CD4-positive, alpha-beta T cell treated with Interferon gamma for 1 hour (primary cell): ENCODE measurements around the gene AP5Z1.

Experiments used
- DNase-seq: peaks from one replicate; pipeline ENCODE4 v3.0.0-alpha.2; 2020

Gene AP5Z1

DNA sequence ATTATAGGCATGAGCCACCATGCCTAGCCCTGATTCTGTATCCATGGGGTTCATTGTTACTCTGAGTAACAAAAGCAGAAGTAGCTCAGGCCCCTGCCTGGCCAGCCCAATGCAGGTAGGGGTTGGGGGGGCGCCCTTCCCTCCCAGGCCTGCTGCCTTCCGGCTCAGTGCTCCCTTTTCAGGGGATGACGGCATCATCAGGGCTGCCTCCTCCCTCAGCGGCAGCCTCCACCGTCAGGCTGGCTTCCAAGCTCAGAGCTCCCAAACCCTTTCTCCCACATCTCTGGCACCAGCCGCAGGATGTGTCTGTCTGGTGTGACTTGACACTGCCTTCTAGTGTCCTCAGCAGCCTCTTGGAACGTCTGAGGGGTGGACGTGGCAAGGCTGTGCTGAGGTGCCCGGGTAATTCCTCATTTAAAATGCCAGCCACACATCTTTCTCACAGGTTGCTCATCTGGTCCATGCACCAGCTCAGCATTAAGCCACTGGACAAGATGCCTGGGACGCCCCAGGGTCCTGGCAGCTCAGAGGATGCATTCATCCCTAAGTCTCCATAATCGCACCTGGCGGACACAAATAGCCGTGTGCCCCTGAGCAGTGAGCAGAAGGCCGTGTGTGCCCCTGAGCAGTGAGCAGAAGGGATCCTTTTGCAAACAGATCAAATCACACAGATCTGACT is 48.2 kb downstream of the AP5Z1 start:
- DNase-seq, result no peak

DNA sequence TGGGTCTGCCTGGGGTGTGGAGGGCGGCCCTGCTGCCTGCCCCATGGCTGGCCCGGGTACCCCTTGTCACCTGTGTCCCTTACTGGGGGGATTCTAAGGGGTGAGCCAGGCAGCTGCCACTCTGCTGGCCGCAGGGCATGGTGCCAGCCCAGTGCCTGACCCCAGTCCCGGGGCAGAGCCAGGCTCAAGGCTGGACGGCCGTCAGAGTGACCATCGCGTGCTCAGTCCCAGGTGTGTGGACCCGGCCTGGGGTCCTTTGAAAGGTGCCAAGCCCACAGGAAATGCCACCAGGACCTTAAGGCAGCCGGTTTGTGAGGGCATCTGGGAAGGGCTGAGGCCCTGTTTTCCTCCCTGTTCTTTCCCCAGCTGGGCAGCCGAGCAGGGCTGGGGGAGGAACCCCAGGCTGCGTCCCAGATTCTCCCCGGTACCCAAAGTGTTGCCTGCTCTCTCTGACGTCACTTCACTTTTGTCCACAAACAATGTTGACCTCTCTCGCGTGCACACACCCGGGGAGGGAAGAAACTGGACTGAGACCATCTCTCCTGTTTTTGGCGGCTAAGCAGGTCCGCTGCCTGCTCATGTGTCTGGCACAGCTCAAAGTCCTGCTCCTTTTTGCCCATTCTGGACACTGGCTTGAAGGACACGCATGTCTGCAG is 48.8 kb downstream of the AP5Z1 start:
- DNase-seq, result no peak

DNA sequence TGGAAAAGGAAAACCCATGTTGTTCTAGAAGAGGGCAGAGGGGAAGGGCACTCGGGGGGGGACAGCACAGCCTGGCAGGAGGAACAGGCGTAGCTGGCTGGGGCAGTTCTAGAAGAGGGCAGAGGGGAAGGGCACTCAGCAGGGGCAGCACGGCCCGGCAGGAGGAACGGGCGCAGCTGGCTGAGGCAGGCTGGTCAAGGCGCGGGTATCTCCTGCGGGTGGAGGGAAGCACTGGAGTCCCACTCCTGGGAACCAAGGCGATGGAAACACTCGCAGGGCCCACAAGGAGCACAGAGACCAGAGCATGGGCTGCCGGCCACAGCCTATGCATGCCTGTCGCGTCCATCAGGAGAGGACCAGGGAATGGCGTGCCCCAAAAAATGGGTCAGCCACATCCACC is 49.7 kb downstream of the AP5Z1 start:
- DNase-seq, result no peak

DNA sequence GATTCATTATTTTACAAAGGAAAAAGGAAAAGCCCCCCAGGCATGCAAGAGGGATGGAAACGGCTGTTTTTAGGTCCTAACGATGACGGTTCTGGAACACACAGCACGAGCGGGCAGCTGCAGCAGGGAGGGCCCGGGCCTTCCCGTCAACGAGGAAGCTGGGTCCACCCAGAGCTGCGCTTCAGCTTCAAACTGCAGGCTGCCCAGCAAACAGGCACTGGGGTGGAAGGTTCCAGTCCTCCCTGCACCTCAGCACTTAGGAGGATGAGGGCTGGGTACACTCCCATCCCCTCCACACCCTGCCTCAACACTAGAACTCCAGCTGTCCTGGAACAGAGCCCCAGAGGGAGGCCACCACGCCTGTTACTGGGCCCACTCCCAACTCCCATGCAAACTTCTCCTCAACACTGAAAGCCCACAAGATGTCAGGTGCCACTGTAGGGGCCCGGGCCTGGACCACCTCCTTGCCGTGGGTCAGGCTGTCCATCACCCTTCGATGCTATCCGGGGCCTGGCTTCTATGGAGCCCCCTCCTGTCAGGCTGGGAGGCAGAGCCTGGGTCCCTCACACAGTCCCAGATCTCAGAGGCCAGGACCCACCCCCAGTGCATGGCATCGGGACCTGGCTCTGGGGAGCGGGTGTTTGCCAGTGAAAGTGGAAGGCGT is 53.4 kb downstream of the AP5Z1 start:
- DNase-seq, result no peak

DNA sequence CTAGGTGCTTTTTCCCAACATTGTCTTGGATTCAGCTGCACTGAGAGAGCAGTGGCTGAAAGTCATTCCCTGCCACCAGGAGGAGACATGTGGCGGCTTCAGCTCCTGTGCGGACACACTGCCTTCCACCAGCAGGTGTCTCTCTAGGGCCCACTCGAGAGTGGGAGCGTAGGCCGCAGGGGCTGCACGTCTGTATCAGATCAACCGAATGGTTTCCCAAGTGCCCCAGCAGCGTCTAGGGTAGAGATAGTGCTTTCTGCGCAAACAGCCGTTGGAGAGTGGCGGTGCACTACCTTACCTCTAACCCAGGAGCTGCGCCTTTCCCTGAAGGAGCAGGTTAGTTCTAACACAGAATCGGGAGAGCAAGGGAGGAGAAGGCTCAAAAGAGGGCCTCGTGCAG is 54.8 kb downstream of the AP5Z1 start:
- DNase-seq, result peak; percentile 53

DNA sequence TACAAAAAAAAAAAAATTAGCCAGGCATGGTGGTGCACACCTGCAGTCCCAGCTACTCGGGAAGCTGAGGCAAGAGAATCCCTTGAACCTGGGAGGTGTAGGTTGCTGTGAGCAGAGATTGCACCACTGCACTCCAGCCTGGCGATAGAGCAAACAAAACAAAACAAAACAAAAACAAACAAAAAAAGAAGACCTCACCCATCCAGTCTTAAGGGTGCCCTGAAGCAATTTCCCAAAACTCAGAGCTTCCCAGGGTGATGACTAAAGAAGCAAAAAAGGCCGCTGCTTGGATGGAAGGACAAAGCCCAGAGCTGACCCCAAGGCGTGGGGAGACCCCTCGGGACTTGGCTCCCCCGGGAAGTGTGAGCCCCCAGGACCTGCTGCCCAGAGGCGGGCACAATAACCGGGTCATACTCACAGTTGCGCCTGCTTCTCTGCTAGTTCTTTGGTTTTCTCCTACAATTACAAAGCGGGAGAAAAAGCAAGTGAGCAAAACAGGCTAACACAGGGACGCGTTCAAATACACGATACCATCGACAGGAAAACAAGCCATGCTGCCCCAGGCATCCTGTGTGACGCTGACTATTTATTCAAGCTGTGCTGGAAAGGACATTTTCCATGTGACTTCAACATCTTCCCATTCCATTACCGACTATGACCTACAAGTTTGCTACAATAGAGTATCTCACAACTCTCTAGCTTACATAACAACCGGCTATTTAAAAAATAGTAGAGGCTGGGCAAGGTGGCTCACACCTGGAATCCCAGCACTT is 56.5 kb downstream of the AP5Z1 start:
- DNase-seq, result no peak

DNA sequence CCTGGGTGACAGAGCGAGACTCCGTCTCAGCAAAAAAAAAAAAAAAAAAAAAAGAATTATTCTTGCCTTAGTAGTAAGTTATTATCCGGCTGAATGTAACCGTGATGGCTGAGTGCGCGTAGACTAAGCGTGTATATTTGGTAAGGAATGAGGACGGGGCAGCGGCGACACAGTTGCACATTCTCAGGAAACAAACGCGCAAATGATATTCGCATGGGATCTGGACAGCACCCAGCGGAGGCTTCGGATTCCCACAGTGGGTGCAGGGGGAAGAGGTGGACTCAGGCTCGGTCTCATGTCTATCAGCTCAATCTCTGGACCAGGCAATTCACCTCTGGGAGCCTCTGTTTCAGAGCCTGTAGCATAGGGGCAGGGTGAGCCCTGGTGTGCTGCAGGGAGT is 57.3 kb downstream of the AP5Z1 start:
- no peak for DNase-seq

DNA sequence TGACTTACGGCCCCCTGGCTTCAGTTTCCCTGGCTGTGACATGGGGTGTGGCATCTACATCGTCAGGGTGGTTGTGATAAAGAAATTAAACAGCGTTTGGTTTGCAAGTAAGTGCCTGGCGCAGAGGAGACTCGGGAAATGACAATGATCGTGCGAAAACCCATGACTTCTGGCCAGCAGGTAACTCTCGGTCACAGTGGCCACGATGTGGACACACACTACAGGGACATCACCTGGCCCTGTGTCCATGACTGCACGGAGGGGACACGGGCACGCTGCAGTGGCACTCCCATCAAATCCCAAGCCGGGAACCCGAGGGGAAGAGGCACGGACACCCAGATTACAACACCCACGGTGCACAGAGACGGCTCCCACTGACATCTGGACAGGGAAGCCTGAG is 57.8 kb downstream of the AP5Z1 start:
- no peak for DNase-seq

DNA sequence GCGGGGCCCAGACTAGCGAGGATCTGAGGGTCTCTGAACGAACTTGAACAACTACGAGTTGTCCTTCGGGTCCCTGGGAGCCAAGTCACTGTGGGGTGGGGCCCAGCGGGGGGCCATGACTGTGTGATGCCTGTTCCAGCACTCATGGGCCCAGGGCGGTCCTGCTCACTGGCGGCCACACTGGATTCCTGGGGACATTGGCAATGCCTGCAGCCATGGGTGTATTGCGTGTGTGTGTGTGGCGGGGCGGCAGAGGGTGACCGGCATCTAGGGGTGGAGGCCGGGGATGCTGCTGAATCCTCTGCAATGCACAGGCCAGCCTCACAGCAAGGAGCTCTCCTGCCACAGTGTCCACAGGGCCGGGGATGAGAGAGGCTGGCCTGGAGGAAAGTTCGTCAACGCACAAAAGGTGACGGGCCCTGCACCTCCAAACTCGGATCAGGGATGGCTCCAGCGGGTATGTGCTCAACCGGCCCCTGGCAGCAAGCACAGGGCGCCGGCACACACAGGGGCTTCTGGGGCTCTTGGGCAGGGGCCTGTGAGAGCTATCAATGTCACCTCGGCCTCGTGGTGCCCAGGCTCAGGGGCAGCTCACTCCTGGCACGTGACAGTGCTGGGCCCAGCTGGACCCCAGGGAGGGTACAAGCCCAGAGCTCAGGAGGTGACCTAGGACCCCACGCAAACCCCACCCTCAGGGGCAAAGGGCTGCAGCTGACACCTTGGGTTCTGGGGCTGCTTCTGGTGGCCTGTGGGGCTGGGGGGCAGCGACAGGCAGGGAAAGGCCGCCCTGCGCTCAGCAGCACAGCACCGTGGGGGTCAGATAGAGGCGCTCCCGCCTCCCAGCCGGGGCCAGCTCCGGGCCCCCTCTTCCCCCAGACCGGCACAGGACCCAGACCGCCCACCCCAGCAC is 58.5 kb downstream of the AP5Z1 start:
- DNase-seq, result no peak

DNA sequence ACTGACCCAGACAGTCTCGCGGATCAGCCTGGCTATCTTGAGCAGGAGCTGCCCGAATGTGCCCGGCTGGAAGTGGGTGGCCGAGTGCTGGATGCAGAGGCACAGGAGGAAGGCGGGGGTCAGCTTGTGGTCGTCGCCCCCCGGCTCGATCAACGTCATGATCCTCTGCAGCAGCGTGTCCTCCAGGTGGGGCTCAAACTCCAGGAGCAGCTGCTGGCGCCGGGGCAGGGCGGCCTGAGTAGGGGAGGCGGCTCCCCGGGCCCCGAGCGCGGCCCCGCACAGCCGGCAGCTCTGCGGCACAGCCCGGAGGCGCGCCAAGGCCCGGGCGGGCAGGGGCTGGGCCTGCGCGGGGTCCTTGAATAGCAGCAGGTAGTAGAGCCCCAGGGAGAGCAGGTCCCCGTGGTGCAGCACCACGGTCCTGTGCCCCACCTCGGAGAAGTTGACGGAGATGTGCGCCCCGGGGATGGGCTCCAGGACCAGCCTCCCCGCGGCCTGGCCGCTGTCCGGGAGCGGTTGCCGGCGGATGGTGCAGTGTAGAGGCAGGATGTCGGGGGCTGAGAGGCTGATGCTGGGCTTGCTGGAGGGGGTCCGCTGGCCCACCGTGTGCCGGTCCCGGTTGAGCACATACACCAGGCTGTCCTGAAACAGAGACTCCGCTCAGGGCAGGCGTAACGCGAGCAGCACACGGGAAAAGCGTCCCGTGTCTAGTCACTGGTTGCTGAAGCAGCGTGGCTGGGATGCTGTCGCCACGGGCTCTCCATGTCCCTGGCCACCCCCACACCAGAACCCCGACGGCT is 59.4 kb downstream of the AP5Z1 start:
- DNase-seq, result no peak

DNA sequence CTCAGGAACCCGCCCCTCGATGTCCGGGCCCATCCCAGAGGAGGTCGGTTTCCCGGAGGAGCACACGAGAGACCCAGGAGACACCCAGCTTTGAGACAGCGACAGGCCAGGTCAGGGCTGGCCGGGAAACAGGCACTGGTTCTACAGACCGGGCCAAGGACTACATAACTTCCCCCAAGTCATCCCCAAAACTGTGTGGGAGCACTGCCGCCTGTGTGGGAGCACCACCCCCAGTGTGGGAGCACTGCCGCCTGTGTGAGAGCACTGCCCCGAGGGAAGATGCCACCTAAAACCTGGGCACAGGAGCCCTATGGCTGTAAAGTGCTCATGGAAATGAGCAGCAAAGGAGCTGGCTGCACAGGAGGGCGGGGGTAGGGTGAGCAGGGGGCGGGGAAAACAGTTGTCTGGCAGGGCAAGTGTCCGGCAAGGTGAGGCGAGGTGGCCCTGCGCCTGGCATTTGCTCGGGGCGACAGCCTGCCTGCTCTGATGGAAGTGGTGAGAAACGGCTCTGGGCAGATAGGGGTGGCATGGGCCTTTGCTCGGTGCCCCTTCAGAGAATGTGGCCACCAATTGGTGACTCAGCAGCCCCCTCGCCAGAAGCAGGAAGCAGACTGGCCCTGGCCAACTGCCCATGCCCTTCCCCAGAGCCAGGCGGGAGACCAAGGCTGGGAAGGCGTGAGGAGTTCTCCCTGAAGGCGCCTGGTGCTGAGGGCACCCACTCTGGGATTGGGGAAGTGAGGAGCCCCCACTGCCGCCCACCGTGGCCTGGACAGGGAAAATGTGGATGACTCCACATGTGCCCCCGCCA is 60.2 kb downstream of the AP5Z1 start:
- no peak for DNase-seq

DNA sequence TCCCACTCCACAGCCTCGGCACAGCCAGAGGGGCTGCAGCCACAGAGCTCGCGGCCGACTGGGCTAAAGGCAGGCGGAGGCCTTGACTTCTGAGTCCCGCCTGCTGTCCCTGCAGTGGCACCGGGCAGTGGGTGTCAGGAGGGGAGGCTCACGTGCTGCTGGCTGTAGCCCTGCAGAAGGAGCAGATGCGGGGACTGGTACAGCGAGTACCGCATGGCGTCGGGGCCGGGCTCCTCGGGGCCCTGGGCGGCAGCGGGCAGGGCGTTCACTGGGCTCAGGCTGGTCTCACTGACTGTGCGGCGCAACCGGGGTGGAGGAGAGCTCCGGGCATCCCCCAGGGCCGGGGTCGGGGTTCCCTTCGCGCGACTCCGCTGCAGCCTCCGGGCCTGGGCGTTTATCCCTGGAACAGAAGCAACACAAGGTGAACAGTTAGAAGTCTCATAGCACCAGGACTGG is 60.8 kb downstream of the AP5Z1 start:
- no peak for DNase-seq

DNA sequence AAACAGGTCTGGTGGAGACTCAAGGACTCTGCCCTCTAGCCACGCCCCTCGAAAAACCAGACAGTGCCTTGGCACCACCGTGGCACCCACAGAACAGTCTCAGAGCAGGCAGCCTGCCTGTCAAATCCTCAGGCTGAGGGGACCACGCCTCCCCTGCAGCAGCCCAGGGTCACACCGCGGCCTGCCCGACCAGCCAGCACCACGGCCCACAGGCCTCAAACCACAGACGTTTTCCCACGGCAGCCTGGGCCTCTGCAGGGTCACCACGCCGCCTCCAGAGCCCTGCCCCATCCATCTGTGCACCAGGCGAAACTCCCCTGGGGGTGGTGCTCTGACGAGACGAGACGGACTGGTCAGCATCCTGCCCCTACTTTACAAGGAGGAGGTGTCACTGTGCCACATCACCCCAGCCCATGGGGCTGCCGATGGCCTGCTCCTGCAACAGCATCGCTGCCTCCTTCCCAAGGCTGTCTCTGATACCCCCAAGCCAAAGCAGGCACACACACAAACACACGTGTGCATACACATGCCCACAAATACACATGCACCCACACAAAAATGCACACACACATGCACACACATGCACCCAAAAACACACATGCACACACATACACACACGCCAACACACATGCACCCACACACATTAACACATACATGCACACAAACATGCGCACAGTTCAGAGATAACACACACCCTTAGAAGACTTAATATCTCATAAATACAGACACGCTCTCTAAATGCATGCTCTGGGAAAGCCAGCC is 61.8 kb downstream of the AP5Z1 start:
- no peak for DNase-seq

DNA sequence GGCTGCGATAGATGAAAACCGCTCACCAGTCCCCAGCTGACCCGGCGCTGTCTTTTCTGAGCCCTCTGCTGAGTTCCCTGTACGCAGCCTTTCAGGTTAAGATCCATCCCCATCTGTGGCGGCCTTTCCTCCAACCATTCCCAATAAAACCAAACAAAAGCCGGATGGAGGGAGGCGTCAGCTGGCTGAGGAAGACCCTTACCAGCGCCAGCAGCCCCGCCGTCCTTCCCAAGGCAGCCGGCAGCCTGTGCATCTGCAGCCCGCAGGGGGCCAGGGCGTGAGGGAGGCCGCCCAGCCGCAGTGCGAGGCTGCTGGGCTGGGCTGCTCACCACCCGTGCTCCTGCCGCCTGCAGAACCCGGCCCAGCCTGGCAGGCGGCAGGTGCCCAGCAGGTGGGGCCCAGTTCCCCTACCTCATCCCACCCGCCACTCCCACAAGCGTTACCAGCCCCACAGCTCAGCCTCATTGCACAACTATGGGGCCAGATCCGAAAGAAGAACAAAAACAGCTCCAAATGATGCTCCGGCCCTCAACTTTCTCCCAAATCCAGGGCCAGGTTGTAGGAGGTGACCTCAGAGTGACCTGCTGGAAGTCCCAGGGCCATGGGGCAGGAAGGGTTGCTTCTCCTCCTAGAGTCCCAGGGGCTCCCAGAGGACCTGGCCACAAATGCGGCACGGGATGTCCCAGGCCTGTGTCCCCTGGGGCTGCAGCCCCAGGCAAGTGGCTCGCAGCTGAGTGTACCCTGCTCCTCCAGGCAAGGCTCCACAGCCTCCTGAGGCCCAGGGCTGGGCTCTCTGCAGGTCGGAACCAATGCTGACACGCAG is 62.6 kb downstream of the AP5Z1 start:
- no peak for DNase-seq

DNA sequence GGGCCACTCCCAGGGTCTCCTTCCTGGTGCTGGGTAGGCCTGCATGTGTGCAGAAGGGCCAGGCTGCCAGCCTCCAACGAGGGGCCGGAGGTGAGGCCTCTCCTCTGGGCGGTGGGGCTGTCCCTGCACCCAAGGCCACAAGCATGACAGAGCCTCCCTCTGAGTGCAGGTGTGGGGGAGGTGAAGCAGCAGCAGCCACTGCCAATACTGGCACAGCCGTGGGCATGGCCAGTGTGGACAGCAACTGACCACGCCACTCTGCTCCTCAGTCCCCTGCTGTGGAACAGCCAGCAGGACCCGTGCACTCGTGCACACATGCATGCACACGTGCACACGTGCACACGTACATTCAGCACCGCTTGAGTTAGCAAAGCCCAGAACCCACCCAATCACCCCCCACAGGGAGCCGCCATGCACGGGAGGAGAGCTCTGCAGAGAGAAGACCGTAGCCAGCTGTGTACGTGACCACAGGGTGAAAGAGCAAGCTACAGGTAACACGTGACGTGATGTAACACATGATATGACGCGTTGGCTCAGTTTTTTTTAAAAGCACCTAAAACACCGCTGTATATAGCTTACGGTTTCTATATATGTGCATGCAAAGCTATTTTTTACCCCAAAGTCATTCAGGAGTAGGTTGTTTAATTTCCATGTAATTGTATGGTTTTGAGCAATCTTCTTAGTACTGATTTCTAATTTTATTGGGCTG is 63.4 kb downstream of the AP5Z1 start:
- no peak for DNase-seq

DNA sequence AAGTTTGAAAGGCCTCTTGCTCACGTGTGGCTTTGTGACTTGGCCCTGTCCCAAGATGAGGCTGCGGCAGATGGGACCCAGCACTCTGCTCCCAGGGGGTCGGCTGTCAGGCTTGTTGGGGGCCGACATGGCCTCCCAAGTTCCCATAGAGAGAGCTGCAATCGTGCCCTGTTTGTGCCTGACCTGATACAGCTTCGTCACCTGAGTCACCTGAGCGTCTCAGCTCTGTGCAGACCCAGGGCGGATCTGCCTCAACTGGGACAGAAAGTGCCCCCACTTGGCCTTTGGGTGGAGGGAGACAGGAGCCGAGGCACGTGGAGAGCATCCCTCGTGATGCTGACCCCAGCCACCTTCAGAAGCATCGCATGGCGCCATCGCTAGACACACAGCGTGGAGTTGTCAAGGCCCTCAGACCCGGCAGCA is 64.7 kb downstream of the AP5Z1 start:
- DNase-seq, result no peak
